ENCODE data around the gene HMGB2. TPM values are rescaled to one million over a fixed set of nuclear protein-coding genes. Genes with fewer than 3 reads are reported as not detected.

HMGB2 gene
- total and polyA plus RNA-seq, 2 donors (not counting 3 experiments of a cell fraction or from before 2014, with no cell fraction given) = 45.9 to 233 TPM

DNA sequence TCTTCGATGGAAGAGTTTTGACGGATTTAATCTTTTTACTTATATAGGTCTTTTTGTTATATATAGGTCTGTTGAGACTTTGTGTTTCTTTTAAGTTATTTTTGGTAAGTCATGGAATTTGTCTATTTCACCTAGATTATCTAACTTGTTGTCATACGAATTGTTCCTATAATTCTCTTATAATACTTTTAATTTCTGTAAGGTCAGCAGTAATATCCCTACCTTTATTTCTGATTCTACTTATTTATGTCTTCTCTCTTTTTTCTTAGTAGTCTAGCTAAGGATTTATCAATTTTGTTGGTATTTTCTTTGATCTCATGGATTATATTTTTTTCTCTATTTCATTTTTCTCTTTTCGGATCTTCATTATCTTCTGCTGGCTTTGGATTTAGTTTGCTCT is 48.2 kb upstream of the HMGB2 start:
- DNase-seq (ENCODE audit: low read depth, low spot score) = no peak
- CTCF ChIA-PET = interaction anchor here (0.8 kb wide), 1 partner anchor 15 kb away, joined by 3 read pairs; no protein-coding TSS in a partner anchor
- no peaks in the 10 kb centered on the region for H3K9me1 ChIP-seq (replicated peaks; ENCODE audit: control insufficient read depth, extremely low read depth, insufficient read depth, low read length)
- H3K4me1 ChIP-seq (ENCODE audit: control insufficient read depth, extremely low read depth, insufficient read depth, low read length) = no peaks in the 10 kb centered on the region
- FAIRE-seq = no peak
- H3K9me3 ChIP-seq (replicated peaks; ENCODE audit: control insufficient read depth, insufficient read depth, low read length) = no peaks in the 10 kb centered on the region
- no peaks in the 10 kb centered on the region for H3K27me3 ChIP-seq (ENCODE audit: control insufficient read depth in 2 of 2, insufficient read depth in 2 of 2, low read length in 2 of 2)
- dilution Hi-C loops (cut with MboI; ENCODE audit: extremely low pct_ligation_motif_present, low sequenced_read_pairs) (no loop called here), intact Hi-C loops (cut with micrococcal nuclease) (no loop called here)
- no peak overlapping the region for H3K4me3 ChIP-seq (replicated peaks in 1 of 3; ENCODE audit: insufficient read depth in 1 of 3, low read depth in 1 of 3, low read length in 3 of 3)
- H3K36me3 ChIP-seq (ENCODE audit: control insufficient read depth in 2 of 2, extremely low read depth in 1 of 2, insufficient read depth in 2 of 2, low read length in 2 of 2) = no peaks in the 10 kb centered on the region
- POLR2A ChIA-PET = no interaction called here
- no peaks in the 10 kb centered on the region for H4K20me1 ChIP-seq (replicated peaks; ENCODE audit: control insufficient read depth, extremely low read depth, insufficient read depth, low read length)
- H3K27ac ChIP-seq (ENCODE audit: insufficient read depth, low read depth, low read length) = no peak overlapping the region
- no peaks in the 10 kb centered on the region for H3K79me2 ChIP-seq (ENCODE audit: control insufficient read depth, insufficient read depth, low read length)
- no peak overlapping the region for H3K4me2 ChIP-seq (ENCODE audit: insufficient read depth, low read length)
- no TSS peak for BruUV-seq (replicated peaks)
- TF ChIP-seq, protein P1, sequence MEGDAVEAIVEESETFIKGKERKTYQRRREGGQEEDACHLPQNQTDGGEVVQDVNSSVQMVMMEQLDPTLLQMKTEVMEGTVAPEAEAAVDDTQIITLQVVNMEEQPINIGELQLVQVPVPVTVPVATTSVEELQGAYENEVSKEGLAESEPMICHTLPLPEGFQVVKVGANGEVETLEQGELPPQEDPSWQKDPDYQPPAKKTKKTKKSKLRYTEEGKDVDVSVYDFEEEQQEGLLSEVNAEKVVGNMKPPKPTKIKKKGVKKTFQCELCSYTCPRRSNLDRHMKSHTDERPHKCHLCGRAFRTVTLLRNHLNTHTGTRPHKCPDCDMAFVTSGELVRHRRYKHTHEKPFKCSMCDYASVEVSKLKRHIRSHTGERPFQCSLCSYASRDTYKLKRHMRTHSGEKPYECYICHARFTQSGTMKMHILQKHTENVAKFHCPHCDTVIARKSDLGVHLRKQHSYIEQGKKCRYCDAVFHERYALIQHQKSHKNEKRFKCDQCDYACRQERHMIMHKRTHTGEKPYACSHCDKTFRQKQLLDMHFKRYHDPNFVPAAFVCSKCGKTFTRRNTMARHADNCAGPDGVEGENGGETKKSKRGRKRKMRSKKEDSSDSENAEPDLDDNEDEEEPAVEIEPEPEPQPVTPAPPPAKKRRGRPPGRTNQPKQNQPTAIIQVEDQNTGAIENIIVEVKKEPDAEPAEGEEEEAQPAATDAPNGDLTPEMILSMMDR (IDR thresholded peaks at IDR 0.05; ENCODE audit: extremely low read depth in 1 of 2, insufficient read depth in 1 of 2, low read depth in 1 of 2, low read length in 2 of 2) = no peak
- TF ChIP-seq POLR2AphosphoS5 (IDR thresholded peaks at IDR 0.05; ENCODE audit: insufficient read depth, low read depth, low read length) = no peak
- TF ChIP-seq POLR2A (IDR thresholded peaks at IDR 0.05; ENCODE audit: low read depth, low read length) = no peak
- no peak for TF ChIP-seq GATA2 (IDR thresholded peaks at IDR 0.05; ENCODE audit: insufficient read depth, insufficient read length, low read depth, low read length)
- no peak for TF ChIP-seq EZH2 (IDR thresholded peaks at IDR 0.05; ENCODE audit: borderline replicate concordance, low read depth, low read length, severe bottlenecking)
- no peak for TF ChIP-seq FOS (IDR thresholded peaks at IDR 0.05; ENCODE audit: borderline replicate concordance, insufficient read depth, low read length)
- TF ChIP-seq, protein P2, sequence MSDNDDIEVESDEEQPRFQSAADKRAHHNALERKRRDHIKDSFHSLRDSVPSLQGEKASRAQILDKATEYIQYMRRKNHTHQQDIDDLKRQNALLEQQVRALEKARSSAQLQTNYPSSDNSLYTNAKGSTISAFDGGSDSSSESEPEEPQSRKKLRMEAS (IDR thresholded peaks at IDR 0.05; ENCODE audit: insufficient read depth, insufficient read length) = no peak
- TF ChIP-seq JUN (IDR thresholded peaks at IDR 0.05; ENCODE audit: borderline replicate concordance, insufficient read depth, insufficient read length, low read depth) = no peak
- TF ChIP-seq MYC (IDR thresholded peaks at IDR 0.05; ENCODE audit: low read depth, low read length) = no peak
- no peak overlapping the region for H2AFZ ChIP-seq (ENCODE audit: low read depth, low read length)
- H3K9ac ChIP-seq (replicated peaks; ENCODE audit: extremely low read depth, insufficient read depth, low read length) = no peak overlapping the region

Data from endothelial cell of umbilical vein (primary cell).